Lower leg skin (tissue), 4 donors: ENCODE measurements around the gene STX8. TPM values are rescaled to one million over a fixed set of nuclear protein-coding genes. Genes with fewer than 3 reads are reported as not detected.
A peak's percentile ranks its signal among the peaks of the same experiment; 100 is the strongest.
"Not testable (repeated sequence)": the region's sequence is repeated elsewhere in the genome, so short reads cannot be mapped to it uniquely, and the experiment has no call there.

Source experiments
- DNase-seq, 2 donors: peaks; one replicate each; pipeline ENCODE4 v3.0.0-alpha.2; 2019; ENCODE audit warnings: low spot score in 2 of 2
- H3K4me3 ChIP-seq: fragments of 200-600 bp; sonication (generic); 2 replicates; pipeline ENCODE4 v1.5.1; 2017; ENCODE audit warnings: mild to moderate bottlenecking, low read depth; ENCODE audit not compliant: poor library complexity, severe bottlenecking
- CTCF ChIP-seq, 3 donors: fragments of 450-650 bp; IDR thresholded peaks; one replicate each; pipeline ENCODE4 v1.5.1; 2016; ENCODE audit warnings: antibody characterized with exemption in 3 of 3, mild to moderate bottlenecking in 3 of 3, moderate library complexity in 2 of 3
- POLR2A ChIP-seq, 2 donors: fragments of 450-650 bp; IDR thresholded peaks; one replicate each; pipeline ENCODE4 v1.6.1; 2016 to 2017; ENCODE audit warnings: antibody characterized with exemption in 2 of 2, mild to moderate bottlenecking in 1 of 2, moderate library complexity in 1 of 2
- WGBS, 2 donors: methylation state at CpG; one replicate each; pipeline ENCODE4 v1.1.5; 2018; 5-methylcytosine and 5-hydroxymethylcytosine counted together
- intact Hi-C: fragments of 100-400 bp; cut with DNase I; formaldehyde crosslinking; loops from one replicate; pipeline ENCODE4 v1.15.0; 2023; ENCODE audit warnings: low total_unique reads
- total RNA-seq, 4 donors: library from RNA; depleted of rRNA; stranded (reverse); fragments of >200 nt; gene quantifications; one replicate each; pipeline ENCODE4 v1.1.0, GENCODE V29; 2016

The STX8 gene, protein sequence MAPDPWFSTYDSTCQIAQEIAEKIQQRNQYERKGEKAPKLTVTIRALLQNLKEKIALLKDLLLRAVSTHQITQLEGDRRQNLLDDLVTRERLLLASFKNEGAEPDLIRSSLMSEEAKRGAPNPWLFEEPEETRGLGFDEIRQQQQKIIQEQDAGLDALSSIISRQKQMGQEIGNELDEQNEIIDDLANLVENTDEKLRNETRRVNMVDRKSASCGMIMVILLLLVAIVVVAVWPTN
- total RNA-seq, result 10 to 100 TPM; 32.1 to 56.4 (median 45.1) TPM

- WGBS, 2 donors, result 1% methylated on average over 37 to 42 of the region's 42 CpGs
- intact Hi-C loops, result no loop called here
- H3K4me3 ChIP-seq, result peak within 1 kb of the TSS; percentile 67
- TF ChIP-seq POLR2A (IDR thresholded peaks at IDR 0.05) (no peak), CTCF (IDR thresholded peaks at IDR 0.05) (no peak)
- peak; percentile 88 to 97 for DNase-seq
Measured at GRCh38 chr17:9575381-9576101, at the start of gene STX8. Gene STX8, minus strand, starts transcription at chr17:9575820. Its CDS starts 12 bp downstream, at chr17:9575808.

DNA sequence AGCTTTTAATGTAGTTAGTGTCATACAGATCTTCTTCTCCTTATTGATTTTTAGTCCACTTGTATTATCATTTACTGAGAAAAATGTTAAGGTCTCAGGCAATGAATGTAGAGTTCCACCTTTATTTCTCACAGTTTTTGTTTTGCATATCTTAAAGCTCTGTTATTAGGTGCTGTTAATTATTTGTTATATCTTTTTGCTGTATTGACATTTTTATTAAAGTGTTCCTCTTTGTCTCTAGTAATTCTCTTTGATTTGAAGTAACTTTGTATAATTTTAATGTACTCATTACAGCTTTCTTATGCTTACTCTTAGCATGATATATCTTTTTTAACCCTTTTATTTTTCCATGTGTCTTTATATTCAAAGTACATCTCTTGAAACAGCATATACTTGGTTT, 47.3 kb upstream of the STX8 start:
- no peak overlapping the region for H3K4me3 ChIP-seq
- intact Hi-C loops, result no loop called here
- no peak for DNase-seq
- TF ChIP-seq POLR2A (IDR thresholded peaks at IDR 0.05) (no peak), CTCF (IDR thresholded peaks at IDR 0.05) (no peak)

GRCh38 chr17:9615486-9615885, 39.9 kb upstream of the STX8 start:
- H3K4me3 ChIP-seq, result no peak overlapping the region
- intact Hi-C loops, result no loop called here
- WGBS, 2 donors, result 47 to 74% methylated on average over 2 of the region's 2 CpGs
- no peak for TF ChIP-seq POLR2A (IDR thresholded peaks at IDR 0.05)
- no peak for TF ChIP-seq CTCF (IDR thresholded peaks at IDR 0.05)
- DNase-seq, result no peak

GRCh38 chr17:9612006-9612405, 36.4 kb upstream of the STX8 start:
- intact Hi-C loops, result no loop called here
- 73 to 77% methylated on average over 9 of the region's 9 CpGs for WGBS, 2 donors
- no peak for DNase-seq
- TF ChIP-seq POLR2A (IDR thresholded peaks at IDR 0.05), result no peak
- TF ChIP-seq CTCF (IDR thresholded peaks at IDR 0.05), result no peak
- no peak overlapping the region for H3K4me3 ChIP-seq

- DNase-seq, result no peak
- intact Hi-C loops, result no loop called here
- WGBS, 2 donors, result 62 to 71% methylated on average over 2 of the region's 2 CpGs
- no peak for TF ChIP-seq POLR2A (IDR thresholded peaks at IDR 0.05)
- TF ChIP-seq CTCF (IDR thresholded peaks at IDR 0.05), result no peak
- H3K4me3 ChIP-seq, result no peak overlapping the region
Measured at GRCh38 chr17:9611557-9611956, 35.9 kb upstream of the STX8 start.

- H3K4me3 ChIP-seq, intact Hi-C loops, DNase-seq: not testable (repeated sequence)
- 68 to 74% methylated on average over 5 of the region's 5 CpGs for WGBS, 2 donors
Measured at GRCh38 chr17:9607058-9607457, 31.4 kb upstream of the STX8 start.
